NCI-H2171 treated with DMSO at 0.1 percent for 48 hours (cell line): ENCODE data around the gene TPPP2.
A peak's percentile ranks its signal among the peaks of the same experiment; 100 is the strongest.

Experiments
- DNase-seq: peaks from one replicate; lab custom pipeline; 2025; lab: John Stamatoyannopoulos, UW

Gene TPPP2

DNA sequence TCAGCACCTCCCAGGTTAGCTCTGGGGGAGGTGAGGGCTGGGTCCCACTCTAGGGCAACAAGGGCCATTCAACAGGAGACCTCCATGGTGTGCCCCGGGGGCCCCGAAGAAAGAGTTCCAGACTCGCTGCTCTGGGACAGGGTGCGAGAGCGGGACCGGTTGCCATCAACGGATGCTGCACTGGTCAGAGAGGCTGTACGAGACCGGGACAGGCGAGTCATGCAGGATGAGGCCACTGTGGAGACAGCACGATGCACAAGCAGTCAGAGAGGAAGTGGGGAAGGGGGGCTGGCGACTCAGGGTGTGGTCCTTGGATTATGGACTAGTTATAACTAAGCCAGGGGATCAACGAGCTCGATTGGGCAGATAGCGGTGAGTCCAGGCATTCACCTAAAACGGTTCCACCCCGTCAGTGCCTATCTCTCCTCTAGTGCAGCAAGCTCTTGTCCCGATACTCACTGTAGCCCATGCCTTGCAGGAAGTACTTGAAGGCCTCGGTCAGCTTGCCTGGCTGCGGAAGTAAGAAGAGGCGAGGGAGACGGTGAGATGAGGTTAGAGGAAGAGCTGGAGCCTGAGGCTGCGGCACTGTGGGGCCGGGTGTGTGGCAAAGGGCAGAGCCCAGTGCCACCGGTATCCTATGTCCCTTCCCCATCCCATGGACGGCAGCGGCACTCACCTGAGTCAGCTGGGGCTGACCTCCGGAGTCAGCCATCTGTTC, 12.3 kb upstream of the TPPP2 start:
- no peak for DNase-seq

DNA sequence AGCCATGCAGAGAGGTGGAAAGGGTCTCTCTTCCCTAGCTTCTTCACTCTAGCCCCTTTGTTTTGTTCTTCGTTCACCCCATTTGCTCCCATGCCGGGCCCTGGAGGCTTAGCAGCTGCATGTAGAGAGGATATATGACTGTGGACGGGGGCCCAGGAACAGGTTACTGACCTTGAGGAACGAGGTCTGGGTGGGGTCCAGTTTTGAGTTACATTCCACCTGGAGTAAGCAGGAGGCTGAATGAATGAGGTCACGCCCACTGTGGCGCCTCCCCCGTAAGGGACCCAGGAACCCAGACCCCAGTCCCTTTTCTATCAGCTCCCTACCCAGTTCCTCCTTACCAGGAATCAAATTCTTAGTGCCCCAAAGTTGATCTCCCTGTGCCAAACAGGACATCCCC, 11.7 kb upstream of the TPPP2 start:
- no peak for DNase-seq

DNA sequence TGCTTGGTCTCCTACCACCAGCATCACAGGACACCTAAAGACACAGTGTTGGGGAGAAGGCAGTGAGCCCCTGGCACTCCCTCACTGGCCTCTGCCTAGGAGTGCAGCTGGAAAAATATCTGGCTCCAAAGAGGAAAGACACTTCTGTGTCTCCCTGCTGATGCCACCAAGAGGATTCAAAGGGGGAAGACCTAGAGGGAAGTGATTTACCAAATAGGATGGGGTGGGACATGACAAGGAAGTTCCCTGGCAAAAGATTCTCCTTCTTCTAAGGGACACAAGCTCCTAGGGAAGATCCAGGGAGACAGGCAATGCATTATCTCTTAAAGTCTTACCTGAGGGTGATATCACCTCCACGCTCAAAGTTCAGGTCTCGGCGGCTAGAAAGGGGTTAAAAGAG, 11.2 kb upstream of the TPPP2 start:
- no peak for DNase-seq

DNA sequence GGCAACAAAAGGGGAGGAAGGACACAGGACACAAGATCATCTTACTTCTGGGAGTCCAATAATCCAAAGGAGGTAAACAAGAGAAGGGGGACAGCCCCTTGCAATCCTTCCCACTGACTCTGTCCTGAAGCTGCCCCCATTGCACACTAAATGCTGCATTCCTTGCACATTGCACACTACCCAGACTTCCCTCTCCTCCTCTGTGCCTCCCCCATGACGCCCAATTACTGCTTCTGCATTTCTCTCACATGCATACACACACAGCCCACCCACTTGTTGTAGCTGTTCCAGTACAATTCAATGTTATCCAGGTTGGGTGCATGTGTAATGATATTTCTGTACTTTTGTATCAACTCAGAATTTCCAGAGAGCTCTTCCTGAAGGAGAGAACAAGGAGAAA, 10.7 kb upstream of the TPPP2 start:
- no peak for DNase-seq

DNA sequence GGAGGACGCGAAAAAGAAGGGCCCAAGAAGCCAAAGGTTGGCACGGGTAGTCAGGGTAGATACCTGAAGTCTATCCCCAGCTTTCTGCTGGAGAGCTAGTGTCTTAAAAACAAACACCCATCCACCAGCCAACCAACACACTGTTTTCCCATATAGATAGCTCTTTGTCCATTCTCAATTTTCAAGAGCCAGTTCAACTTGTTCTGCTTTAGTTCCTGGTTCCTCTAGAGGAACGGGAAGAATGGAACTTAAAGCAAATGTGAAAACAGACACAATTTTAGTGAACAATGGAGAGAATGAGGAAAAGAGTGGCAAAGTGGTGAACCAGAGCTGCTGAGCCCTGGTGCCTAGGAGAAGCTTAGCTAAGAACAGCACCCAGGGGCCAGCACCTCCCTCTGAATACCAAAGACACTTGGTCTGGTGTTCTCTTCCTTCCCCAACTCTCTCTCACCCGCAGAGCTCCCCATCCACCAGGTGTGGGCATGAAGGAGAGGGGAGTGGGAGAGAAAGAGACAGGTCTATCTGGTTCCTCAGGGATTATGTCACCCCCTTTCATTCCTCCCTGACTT, 9.0 kb upstream of the TPPP2 start:
- no peak for DNase-seq

DNA sequence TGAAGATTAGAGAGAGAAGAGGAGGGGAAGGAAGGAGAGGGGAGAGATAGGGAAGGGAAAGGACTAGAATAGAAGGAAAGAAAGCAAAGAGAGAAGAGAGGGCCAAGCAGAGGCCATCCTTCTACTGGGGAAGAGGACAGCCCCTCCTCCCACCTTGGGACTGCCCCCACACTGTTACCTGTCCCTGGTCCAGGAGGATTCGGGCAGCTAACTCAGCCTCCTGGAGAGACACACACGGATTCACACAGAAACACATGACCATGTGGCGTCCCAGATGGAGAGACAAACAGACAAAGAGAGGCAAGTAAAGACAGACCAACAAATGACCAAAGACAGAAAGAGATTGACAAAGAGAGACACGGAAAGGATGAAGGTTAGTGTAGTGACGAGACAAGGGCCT, 7.3 kb upstream of the TPPP2 start:
- DNase-seq: no peak

DNA sequence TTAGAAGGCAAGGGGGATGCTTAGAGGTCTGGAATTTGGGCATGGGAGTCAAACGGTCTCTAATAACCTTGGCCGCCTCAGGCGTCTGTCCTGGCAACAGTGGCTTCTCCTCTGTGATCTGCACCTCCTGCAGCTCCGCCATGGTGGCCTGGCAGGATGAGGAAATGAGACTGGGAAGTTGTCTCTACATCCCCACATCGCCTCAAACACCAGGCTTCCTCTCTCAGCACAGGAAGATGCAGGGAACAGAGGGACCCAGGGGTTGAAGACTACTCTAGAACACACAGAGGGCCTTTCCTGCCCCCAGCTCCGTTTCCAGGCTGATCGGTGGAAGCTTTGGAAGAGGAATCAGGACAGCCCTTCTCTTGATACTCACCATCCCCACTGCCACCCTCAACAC, 6.8 kb upstream of the TPPP2 start:
- no peak for DNase-seq

DNA sequence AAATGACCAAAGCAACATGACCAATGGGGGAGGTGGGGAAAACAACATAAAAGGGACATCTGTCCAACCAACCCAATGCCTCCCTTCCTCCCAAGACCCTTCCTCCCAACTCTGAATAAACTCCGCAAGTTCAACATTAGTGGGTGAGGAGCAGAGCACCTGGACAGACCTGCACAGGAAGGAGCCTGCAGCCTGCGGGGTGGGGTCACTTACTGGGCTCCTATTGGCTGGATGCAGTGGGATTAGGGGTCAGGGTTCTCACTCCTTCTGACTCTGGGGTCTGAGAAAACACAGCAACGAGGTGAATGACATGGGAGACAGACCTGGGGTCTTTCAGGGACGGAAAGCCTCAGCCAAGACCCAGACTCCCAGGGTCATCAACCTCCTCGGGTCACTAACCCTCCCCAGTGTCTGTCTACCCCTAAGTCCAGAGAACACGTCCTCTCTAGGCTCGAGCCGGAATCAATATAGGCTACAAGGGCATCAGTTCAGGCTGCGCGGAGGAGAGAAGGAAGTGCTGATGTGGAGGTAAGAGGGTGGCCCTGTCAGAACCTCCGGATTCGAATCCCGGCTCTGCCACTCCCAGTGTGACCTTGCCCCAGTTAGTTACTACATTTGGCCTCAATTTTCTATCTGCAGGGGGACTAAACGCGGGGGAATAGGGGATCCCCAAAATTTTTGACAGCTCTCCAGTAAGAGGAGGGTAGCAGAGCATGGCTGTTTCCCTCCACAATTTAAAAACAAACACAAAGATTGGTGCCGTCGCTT, 6.0 kb upstream of the TPPP2 start:
- DNase-seq: no peak

DNA sequence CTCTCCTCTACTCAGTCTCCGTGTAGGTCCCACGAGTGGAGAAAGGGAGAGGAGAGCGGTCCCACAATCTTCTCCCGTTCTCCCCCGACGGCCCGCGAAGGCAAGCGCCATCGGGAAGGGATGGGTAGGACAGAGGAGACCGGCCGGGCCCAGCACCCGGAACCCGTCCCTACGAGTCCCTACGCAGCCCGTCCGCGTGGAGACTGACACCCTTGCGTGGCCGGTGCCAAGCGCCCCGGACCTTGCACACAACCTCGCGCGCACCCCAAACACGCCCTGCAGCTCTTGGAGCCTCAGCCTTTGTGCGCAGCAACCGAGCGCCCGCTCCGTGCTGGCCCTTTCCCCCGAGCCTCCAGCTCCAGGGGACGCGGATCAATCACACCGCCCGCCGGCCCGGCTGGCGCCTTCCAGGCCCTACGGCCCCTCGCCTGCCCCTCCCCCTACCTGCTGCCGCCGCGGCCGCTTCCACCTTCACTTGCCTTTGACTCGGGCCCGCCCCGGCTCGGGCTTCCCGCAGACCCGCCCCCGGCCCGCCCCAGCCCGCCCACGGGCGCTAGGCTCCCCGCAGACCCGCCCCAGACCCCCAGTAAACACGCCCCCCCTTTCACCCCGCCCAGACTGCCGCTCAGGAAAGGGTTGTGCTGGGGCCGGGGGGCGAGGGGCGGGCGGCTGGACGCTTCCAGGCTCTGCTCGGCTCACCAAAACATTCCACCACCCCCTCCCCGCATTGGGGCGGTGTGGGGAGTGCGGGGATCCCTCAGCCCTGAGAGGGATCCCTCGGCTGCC, 5.2 kb upstream of the TPPP2 start, which contains the start of gene NDRG2:
NDRG2 (minus strand) TSS at position 477 of the 786 bp plus-strand sequence. CDS start 1,746 bp downstream, outside the sequence.
- peak; percentile 80 for DNase-seq

DNA sequence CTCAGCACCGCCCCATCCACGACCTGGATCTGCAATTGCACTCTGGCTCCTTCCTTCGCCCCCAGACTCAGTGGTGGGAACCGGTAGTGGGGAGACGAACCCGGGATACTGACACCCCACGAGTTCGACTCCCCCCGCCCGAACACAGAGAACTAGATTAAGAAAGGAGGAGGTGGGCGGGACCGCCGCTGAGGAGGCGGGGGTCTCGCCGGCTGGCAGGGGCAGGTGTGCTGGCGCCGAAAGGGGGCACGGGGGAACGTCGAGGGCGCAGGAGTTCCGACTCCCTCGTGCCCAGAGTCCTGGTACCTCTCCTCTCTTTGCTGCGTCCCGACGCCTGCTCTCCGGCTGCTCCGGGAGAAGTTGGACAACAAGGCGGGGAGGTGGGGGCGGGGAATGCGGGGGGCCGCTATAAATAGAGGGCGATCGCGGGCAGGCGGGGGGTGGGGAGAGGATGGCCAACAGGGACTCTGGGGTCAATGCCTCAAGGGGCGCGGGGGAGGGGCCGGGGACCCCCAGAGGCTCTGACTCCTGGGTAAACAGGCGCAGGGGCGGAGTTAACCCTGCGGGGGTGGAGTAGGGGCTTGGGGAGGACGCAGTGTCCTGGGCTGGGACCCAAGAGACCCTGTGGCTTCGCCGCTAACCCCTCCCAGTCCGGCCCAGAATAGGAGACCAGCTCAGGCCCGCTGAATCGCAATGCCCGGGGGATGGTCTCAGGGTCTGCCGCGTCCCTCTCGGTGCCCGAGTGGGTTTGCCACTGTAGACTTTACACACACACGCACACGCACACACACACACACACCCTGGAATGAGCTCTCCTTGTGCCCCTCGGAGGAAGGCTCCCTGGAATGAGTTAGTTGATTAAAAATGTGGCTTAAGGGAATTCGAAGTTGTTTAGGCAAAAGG, 4.4 kb upstream of the TPPP2 start:
- peak; percentile 61 for DNase-seq

DNA sequence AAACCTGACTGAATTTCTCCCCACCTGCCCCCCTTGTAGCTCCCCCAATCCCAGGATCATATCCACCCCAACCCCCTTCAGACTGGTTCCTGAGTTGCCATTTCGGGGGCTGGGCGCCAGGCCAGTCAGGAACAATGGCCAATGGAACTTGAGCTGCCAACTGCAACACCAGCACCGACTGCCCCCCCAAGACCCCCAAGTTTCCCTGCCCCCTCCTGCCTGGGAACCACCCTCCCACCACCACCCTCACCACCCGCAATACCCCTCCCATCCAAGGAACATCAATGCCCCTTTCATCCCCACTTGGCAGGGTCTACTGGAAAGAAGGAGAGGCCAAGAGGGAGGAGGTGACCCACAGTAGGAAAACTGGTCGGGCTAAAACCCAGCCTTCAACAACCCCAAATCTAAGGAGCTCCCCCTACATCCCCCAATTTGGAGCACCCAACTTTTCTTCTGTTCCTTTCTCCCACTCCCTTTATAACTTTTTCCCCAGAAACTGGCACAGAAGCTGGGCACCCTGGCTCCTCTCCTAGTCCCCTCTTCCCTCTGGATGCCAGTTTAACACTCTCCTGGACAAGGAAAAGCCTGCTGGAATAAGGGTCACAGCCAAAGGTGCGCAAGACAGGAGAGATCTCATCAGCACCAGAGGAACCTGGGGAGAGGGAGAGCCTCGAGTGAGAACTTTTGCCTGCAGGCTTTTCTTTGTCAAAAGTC, 3.6 kb upstream of the TPPP2 start:
- DNase-seq: no peak

DNA sequence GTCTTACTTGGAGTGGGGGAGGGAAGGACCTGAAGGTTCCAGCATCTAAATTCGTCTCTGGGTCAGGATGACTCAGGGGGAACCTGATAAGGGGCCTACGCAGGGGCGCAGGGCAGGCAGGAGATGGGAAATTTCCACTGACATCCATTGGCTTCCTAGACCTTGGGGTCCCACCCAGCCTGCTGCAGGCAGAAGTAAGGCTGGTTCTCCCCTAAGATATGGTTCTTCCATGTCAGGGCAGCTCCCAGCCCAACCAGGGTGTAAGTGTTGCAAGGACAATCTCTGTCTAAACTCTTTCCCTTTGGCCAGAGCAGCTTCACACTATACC, 3.1 kb upstream of the TPPP2 start:
- DNase-seq: no peak

DNA sequence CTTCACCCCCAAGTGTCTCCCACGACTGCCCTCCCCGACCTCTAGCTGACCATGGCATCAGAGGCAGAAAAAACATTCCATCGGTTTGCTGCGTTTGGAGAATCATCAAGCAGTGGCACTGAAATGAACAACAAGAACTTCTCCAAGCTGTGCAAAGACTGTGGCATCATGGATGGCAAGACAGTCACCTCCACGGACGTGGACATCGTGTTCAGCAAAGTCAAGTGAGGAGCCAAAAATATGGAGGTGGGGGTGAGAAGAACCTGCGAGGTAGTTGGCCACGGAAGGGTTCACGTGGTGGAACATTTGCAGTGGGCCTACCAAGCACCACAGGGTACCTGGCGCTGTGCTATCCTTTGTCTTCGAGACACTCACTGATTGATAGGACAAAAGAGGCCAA, 514 bp downstream of the TPPP2 start:
- DNase-seq: no peak

DNA sequence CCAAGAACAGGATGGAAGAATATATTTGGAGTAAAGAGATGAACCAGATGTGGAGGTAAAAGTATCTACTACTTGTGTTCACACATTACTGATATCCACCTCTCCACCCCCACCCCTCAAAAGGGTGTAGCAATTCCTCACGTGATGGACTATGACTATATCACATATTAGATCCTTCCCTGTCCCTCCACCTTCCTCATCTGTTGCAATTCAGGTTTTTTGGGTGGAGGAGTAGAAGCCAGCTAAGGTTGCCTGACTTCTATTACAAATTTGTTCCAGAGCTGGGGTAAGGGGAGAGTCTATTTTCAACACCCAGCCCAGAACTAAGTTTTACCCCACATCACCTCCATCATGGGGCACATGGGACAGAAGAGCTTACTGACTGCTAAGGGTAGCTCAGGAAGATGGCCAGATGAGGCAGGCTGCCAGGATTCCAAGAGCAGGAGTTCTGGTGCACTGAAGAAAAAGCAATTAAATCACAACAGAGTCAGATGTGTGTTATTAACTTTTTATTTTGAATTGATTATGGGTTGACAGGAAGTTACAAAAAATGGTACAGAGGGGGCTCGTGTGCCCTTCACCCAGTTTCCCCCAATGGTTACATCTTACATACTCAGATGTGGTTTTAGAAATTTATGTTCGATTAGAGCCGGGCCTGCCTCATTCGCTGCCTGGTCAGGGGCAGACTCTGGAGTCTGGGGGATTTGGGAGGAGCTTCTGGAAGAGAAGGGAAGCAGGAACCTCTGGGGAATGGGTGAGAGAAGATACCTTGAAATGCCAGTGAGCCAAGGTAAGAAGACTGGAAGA, 2.5 kb downstream of the TPPP2 start:
- no peak for DNase-seq

DNA sequence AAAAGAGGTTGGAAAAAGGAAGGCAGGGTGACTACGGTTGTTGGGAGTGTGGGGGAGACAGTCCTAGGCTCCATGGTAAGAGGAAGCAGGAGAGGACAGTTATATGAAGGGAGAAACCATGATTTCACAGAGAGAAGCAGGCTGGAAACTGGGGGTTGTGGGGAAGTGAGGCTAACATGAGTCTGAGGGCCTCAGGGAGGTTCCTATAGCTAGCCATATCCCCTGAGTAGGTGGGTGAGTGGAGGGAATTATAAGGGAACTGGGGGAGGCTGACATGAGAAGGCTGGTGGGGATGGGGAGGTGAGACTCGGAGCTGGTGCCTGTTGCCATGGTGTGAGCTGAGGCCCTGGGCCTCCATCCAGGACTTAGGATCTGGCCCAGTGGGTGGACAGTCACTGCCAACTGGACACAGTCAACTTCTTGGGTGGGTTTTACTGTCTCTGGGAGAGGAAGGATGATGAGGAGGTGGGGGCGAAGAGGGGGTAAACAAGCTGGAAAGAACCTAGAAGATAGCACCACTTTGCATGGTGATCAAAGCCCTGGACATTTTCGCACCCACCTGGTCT, 3.2 kb downstream of the TPPP2 start:
- no peak for DNase-seq

DNA sequence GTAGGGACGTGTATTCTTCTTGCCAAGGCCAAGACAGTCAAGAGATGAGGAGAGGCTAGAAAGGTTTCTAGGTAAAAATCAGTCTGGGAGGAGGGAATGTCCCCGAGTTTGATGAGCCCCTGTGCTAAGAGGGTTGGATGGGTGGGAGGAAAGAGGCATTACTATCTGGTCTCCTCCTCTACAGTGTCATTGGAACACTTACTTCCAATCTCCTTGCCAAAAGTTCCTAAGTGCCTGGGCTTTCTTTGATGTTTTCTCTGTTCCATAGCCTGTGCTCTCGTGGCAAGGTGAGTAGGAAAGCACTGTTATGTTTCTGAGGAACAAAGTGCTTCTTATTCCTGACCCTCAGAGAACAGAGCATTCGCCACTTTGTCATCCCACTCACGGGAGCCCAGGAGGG, 4.7 kb downstream of the TPPP2 start, which contains the start of gene RNASE13:
RNASE13 (minus strand) TSS at position 101 of the 400 bp plus-strand sequence. CDS start 519 bp downstream, outside the sequence.
- no peak for DNase-seq

DNA sequence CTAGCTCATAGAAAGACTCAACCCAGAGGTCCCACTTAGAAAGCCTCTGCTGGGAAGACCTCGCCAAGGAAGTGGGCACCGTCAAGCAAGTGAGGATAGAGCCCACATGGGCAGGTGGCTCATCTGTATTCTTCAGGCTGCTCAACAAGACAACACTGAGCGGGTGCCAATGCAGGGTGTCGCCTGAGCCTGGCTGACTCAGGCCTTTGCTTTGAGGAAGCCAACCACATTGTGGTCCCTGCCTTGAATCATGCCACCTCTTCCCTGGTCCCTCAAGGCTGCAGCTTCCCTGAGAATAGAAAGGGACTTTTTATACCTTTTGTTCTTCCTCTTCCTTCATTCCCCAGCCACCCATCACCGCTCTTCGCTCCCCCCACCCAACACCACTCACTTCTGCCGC, 6.7 kb downstream of the TPPP2 start:
- DNase-seq: no peak

DNA sequence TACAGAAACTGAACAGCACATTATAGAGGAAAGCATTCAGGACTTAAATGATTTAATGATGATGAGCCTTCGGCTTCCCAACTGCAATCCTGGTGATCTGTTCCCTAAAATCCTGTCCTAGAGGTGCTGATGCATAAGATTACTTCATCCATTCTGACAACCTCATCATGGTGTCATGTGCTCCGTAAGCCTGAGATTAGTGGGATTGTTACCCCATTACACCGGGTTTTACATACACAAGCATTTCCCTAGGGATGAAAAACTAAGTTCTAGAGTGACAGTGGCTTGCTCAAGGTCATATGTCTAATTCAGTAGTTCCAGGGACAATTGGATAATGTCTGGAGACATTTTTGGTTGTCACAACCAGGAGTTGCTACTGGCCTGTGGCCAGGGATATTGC, 7.1 kb downstream of the TPPP2 start:
- DNase-seq: no peak
